Suprapubic skin (tissue), 4 donors: ENCODE data around the gene PPP2R5B. TPM values are rescaled to one million over a fixed set of nuclear protein-coding genes. Genes with fewer than 3 reads are reported as not detected.

Experiments
- DNase-seq, 2 donors: peaks; one replicate each; pipeline ENCODE4 v3.0.0-alpha.2; 2019; ENCODE audit warnings: low spot score in 2 of 2
- H3K27ac ChIP-seq: fragments of 200-600 bp; sonication (generic); one replicate; pipeline ENCODE4 v1.5.1; 2019
- H3K27me3 ChIP-seq: fragments of 200-600 bp; sonication (generic); one replicate; pipeline ENCODE4 v1.5.1; 2019
- H3K36me3 ChIP-seq: fragments of 200-600 bp; sonication (generic); one replicate; pipeline ENCODE4 v1.5.1; 2019
- H3K4me1 ChIP-seq: fragments of 200-600 bp; sonication (generic); one replicate; pipeline ENCODE4 v1.5.1; 2019
- H3K4me3 ChIP-seq: fragments of 200-600 bp; sonication (generic); one replicate; pipeline ENCODE4 v1.5.1; 2019; ENCODE audit warnings: mild to moderate bottlenecking
- H3K9me3 ChIP-seq: fragments of 200-600 bp; sonication (generic); one replicate; pipeline ENCODE4 v1.5.1; 2019
- CTCF ChIP-seq, 2 donors: fragments of 200-600 bp in 1 of 2; fragments of 450-650 bp in 1 of 2; sonication (generic) in 1 of 2; IDR thresholded peaks; one replicate each; pipeline ENCODE4 v1.5.1; 2016 to 2019; ENCODE audit warnings: antibody characterized with exemption in 2 of 2, mild to moderate bottlenecking in 1 of 2, moderate library complexity in 1 of 2
- EP300 ChIP-seq: sonication (generic); formaldehyde crosslinking; IDR thresholded peaks from one replicate; pipeline ENCODE4 v1.6.1; 2017; ENCODE audit warnings: antibody characterized with exemption
- POLR2A ChIP-seq, 2 donors: fragments of 450-650 bp; IDR thresholded peaks; one replicate each; pipeline ENCODE4 v1.6.1; 2017; ENCODE audit warnings: antibody characterized with exemption in 2 of 2, mild to moderate bottlenecking in 2 of 2, moderate library complexity in 2 of 2
- POLR2AphosphoS5 ChIP-seq, 3 donors: sonication (generic); formaldehyde crosslinking; IDR thresholded peaks; one replicate each; pipeline ENCODE4 v1.6.1; 2017; ENCODE audit warnings: antibody characterized with exemption in 3 of 3
- WGBS: methylation state at CpG from one replicate; pipeline ENCODE4 v1.1.5; 2018; 5-methylcytosine and 5-hydroxymethylcytosine counted together
- total RNA-seq, 4 donors: library from RNA; depleted of rRNA; stranded (reverse); fragments of >200 nt; gene quantifications; one replicate each; pipeline ENCODE4 v1.1.0, GENCODE V29; 2016

Gene PPP2R5B
- total RNA-seq, 4 donors from 2014 or later: 20.1 to 38.3 (median 27.3) TPM

- H3K36me3 ChIP-seq: no peaks in the 10 kb centered on the region
- no peak overlapping the region for H3K27ac ChIP-seq
- H3K4me1 ChIP-seq: peaks cover 15% of the 10 kb centered on the region
- no peak for TF ChIP-seq POLR2AphosphoS5 (IDR thresholded peaks at IDR 0.05)
- no peak for TF ChIP-seq EP300
- no peak for TF ChIP-seq CTCF (IDR thresholded peaks at IDR 0.05)
- no peak for TF ChIP-seq POLR2A (IDR thresholded peaks at IDR 0.05)
- no peak for DNase-seq
- no peak overlapping the region for H3K4me3 ChIP-seq
- 78% methylated on average over 8 of the region's 8 CpGs for WGBS
- no peaks in the 10 kb centered on the region for H3K27me3 ChIP-seq
- H3K9me3 ChIP-seq: no peaks in the 10 kb centered on the region
These were observed 37.2 kb upstream of the PPP2R5B start for GRCh38 chr11:64887234-64887756.

- Histone ChIP-seq H3K4me1 (peaks cover 15% of the 10 kb centered on the region), H3K9me3 (no peaks in the 10 kb centered on the region), H3K27ac (no peak overlapping the region), H3K4me3 (peak overlapping the region; percentile 20), H3K36me3 (no peaks in the 10 kb centered on the region), H3K27me3 (no peaks in the 10 kb centered on the region)
- 7% methylated on average over 28 of the region's 34 CpGs for WGBS
- no peak for TF ChIP-seq POLR2AphosphoS5 (IDR thresholded peaks at IDR 0.05)
- TF ChIP-seq CTCF (IDR thresholded peaks at IDR 0.05): peak; percentile 94 to 98
- TF ChIP-seq EP300: no peak
- TF ChIP-seq POLR2A (IDR thresholded peaks at IDR 0.05): no peak
- DNase-seq: peak; percentile 88 to 92
These were observed 36.6 kb upstream of the PPP2R5B start for GRCh38 chr11:64887757-64888405.

GRCh38 chr11:64888406-64888728, 36.1 kb upstream of the PPP2R5B start:
- Histone ChIP-seq H3K4me1 (peaks cover 15% of the 10 kb centered on the region), H3K27me3 (no peaks in the 10 kb centered on the region), H3K9me3 (no peaks in the 10 kb centered on the region), H3K4me3 (peak overlapping the region; percentile 20), H3K36me3 (no peaks in the 10 kb centered on the region), H3K27ac (no peak overlapping the region)
- DNase-seq: peak in 1 of 2 donors; percentile 65
- TF ChIP-seq EP300 (no peak), POLR2AphosphoS5 (IDR thresholded peaks at IDR 0.05) (no peak), CTCF (IDR thresholded peaks at IDR 0.05) (no peak), POLR2A (IDR thresholded peaks at IDR 0.05) (no peak)
- WGBS: 78% methylated on average over 8 of the region's 8 CpGs

GRCh38 chr11:64888729-64889511, 35.6 kb upstream of the PPP2R5B start:
- peaks cover 16% of the 10 kb centered on the region for H3K4me1 ChIP-seq
- no peak overlapping the region for H3K27ac ChIP-seq

More at GRCh38 chr11:64888729-64889511, 35.6 kb upstream of the PPP2R5B start:
- Histone ChIP-seq H3K27me3 (no peaks in the 10 kb centered on the region), H3K36me3 (no peaks in the 10 kb centered on the region), H3K9me3 (no peaks in the 10 kb centered on the region), H3K4me3 (no peak overlapping the region)
- TF ChIP-seq CTCF (IDR thresholded peaks at IDR 0.05) (no peak), POLR2A (IDR thresholded peaks at IDR 0.05) (no peak), EP300 (no peak), POLR2AphosphoS5 (IDR thresholded peaks at IDR 0.05) (no peak)
- WGBS: 66% methylated on average over 9 of the region's 9 CpGs
- no peak for DNase-seq
